Stimulated activated CD8-positive, alpha-beta memory T cell treated with anti-CD3 and anti-CD28 coated beads, Interleukin-7, amount 100 ng/mL, for 4 hours (primary cell): ENCODE measurements around the gene KCNS3.

Source experiments
- DNase-seq, 2 donors: peaks; one replicate each; pipeline ENCODE4 v3.0.0-alpha.2; 2020; ENCODE audit warnings: low read depth in 2 of 2

The KCNS3 gene

GRCh38 chr2:17879137-17879912 lies 858 bp downstream of the KCNS3 start:
- DNase-seq, result no peak

- DNase-seq, result no peak
Observed at GRCh38 chr2:17879913-17880274, 1.4 kb downstream of the KCNS3 start.

DNA sequence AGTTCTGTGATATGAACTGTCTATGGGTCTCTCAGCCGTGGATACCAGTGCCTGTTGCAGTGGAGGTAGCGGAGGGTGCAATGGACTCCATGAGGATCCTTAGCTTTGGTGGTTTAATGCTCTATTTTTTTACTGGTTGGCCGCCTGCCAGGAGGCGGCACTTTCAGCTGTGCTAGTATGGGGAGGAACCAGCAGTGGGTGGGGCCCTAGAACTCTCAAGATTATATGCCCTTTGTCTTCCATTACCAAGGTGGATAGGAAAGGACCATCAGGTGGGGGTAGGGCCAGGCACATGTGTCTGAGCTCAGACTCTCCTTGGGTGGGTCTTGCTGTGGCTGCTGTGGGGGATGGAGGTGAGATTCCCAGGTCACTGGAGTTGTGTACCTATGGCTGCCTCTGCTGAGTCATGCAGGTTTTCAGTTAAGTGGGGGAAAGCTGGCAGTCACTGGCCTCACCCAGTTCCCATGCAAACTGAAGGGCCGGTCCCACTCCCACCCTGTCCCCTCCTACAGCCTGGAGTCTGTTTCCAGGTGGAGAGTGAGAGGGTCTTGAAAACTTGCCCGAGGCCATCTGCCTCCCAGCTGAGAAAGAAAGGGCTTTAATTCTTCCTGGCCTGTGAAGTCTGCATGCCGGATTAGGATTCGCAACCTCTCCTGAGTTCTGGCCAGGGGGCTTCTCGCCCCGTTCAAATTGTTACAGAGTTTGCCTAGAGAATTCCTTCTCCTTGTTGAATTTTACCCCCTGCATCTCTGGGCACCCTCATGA lies 14.5 kb downstream of the KCNS3 start:
- DNase-seq, result no peak

GRCh38 chr2:17894005-17894404 lies 15.5 kb downstream of the KCNS3 start:
- DNase-seq, result no peak

- DNase-seq, result no peak
Observed at GRCh38 chr2:17894556-17894955, 16.1 kb downstream of the KCNS3 start.

DNA sequence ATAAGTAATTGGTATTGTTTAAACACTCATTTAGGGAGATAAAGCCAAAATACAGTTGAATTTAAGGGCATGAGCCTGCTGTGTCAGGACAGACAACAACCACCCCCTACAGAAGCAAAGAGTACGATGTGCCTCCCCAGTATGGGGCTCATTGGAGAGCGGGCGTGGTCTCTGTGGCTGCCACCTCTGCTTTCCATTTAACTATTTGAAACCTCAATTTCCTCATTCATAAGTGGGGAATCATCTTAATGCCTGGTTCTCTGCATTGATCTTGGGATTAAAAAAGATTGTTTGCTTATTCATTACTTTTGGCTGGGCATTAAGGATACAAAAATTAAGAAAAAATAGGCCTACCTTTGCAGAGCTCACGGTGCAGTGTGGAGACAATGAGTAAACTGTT lies 21.4 kb downstream of the KCNS3 start:
- DNase-seq, result no peak

GRCh38 chr2:17901246-17901645 lies 22.8 kb downstream of the KCNS3 start:
- DNase-seq, result no peak

- DNase-seq, result no peak
Observed at GRCh38 chr2:17910980-17911379, 32.5 kb downstream of the KCNS3 start.

- DNase-seq, result no peak
Observed at GRCh38 chr2:17911491-17912260, 33.2 kb downstream of the KCNS3 start.

GRCh38 chr2:17912266-17912691 lies 33.8 kb downstream of the KCNS3 start:
- no peak for DNase-seq

DNA sequence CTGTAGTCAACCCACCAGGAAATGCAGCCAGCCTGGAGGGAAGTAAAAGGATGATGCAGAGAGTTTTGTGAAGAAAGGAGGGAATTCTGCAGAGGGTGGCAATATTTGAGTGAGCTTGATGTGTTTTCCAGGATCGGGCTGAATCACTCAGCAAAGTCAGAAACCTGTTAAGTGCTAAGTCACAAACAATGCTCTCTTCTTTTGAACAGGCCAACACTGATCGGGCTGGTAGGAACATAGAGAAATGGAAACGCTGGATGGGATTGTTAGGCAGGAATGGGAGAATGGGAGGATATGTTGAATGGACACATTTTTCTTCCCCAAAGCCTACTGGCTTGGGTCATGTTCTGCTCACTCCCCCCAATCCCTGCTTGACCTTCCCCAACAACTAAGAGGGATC lies 36.6 kb downstream of the KCNS3 start:
- no peak for DNase-seq

DNA sequence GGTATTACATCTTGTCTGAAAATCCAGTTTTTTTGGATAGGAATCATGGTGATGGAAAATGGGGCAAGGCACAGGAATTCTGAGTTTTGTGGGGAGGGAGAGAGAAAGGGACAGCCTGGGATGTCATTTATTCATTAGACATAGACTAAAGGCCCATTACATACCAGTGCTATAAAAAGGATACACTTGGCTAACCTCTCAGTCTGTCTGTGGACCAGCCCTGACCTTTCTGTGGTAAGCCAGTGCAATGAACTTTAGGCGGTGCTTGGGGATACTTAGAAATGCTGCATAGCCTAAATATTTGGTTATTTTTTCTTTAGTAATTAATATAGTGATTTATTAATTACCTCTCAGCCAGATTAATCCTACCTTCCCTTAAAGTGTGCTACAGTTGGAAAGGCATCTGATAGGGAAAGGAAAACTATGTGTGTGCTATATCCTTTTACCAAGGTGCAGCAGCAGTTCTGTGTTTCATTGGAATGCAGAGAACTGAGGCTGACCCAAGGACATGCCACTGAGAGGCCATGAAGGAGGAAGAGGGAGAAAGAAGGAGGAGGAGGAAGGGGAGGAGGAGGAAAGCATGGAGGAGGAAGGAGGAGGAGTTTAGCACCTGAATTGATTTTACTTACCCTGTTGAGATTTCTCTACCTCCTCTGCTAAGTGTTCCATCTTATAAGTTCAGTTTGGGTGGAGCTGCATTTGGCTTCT lies 37.5 kb downstream of the KCNS3 start:
- DNase-seq, result no peak

DNA sequence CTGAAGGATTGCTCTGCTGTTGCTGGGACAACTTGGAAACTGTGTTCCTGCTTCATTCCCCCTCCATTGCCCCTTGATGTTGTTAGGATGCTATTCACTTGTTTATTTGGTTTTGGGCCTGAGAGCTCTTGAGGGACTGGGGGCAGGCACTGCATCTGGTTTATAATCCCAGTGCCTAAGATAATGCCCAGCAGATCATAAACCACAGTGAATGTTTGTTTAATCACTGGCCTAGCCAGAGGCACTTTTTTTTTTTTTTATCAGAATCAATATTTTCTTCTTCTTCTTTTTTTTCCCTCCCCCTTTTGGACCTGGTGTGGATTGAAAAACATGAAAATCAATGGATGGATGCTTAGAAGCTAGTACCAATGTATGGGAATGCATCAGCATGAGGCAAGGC lies 38.1 kb downstream of the KCNS3 start:
- DNase-seq, result no peak

DNA sequence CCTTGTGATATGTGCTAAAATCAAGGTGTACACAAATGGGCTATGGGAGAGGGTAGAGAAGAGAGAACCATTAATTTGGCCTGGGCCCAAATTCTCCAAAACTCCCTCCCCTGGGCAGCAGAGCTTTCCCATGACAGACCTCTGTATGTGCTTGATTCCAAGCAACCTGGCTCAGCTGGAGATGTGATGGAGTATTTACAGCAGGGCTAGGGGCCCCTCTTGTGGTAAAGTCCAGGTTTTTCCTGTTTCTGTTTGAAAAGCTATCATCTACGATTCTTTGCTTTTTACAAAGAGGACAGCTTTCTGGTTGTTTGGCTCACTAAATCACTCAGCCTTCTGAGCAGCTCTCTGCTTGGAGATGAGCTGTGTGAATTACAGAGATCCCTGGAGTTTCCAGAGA lies 40.3 kb downstream of the KCNS3 start:
- DNase-seq, result no peak

GRCh38 chr2:17930773-17931172 lies 52.3 kb downstream of the KCNS3 start:
- no peak for DNase-seq

DNA sequence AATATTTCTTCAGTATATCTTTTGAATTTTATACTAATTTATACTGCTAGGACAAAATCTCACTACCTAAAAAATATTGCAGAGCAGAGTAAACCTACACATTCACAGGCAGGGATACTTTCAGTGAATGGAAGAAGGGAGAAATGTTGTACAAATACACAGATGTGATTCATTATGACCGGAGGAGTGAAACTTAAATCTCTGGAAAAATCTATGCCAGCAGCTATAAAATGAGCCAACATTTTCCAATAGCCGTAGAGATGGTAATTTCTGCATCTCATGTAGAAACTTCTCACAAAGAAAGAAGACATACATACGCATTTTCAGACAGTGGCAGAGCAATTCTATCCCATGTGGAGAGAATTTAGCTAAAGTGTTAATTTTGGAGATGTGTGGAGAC lies 54.8 kb downstream of the KCNS3 start:
- no peak for DNase-seq

GRCh38 chr2:17934721-17935120 lies 56.3 kb downstream of the KCNS3 start:
- no peak for DNase-seq

DNA sequence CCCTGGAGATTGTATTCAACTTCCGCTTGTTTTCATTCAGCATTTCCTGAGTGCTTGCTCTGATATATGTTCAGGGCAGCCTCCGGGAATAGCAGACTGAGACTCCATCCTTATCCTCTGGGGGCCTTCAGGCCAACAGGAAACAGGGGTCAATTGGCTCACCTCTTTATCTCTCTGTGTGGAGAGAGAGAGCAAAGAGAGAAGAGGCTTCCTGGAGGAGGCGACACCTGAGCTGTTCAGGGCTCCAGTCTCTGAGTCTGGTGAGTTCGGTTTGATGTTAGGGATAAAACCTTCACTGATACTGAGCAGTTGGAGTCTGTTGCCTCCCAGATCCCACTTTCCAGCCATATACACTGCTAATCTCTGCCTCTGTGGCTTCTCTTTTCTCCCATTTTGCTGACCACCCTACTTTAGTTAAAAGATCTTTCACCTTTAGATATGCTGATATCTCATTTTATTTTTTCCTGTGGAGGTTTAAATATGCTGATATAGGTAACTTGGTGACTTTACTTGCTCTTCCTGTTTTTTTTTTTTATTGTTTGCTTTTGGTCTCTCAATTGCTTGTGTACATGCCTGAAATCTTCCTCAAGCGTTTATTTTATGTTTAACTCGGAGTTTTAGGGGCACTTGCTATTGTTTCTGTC lies 56.9 kb downstream of the KCNS3 start:
- no peak for DNase-seq

- DNase-seq, result no peak
Observed at GRCh38 chr2:17936599-17936998, 58.1 kb downstream of the KCNS3 start.

GRCh38 chr2:17940091-17940630 lies 61.7 kb downstream of the KCNS3 start:
- no peak for DNase-seq

GRCh38 chr2:17943444-17943843 lies 65.0 kb downstream of the KCNS3 start:
- no peak for DNase-seq
